ENCODE measurements around the gene TRIO.

TRIO gene

GRCh38 chr5:14186059-14186830 lies 43.1 kb downstream of the TRIO start:
- DNase-seq (ENCODE audit: low read depth): peak; percentile 70

- DNase-seq (ENCODE audit: low read depth): no peak
These were observed 44.0 kb downstream of the TRIO start for GRCh38 chr5:14187157-14187556.

- DNase-seq (ENCODE audit: low read depth): no peak
These were observed 44.5 kb downstream of the TRIO start for GRCh38 chr5:14187660-14188059.

- no peak for DNase-seq (ENCODE audit: low read depth)
These were observed 45.6 kb downstream of the TRIO start for GRCh38 chr5:14188778-14189177.

GRCh38 chr5:14189680-14190079 lies 46.5 kb downstream of the TRIO start:
- DNase-seq (ENCODE audit: low read depth): no peak

- peak; percentile 99 for DNase-seq (ENCODE audit: low read depth)
These were observed 47.3 kb downstream of the TRIO start for GRCh38 chr5:14190194-14191164.

- no peak for DNase-seq (ENCODE audit: low read depth)
These were observed 48.2 kb downstream of the TRIO start for GRCh38 chr5:14191325-14191724.

GRCh38 chr5:14193496-14193895 lies 50.4 kb downstream of the TRIO start:
- DNase-seq (ENCODE audit: low read depth): peak; percentile 67

- no peak for DNase-seq (ENCODE audit: low read depth)
These were observed 52.4 kb downstream of the TRIO start for GRCh38 chr5:14195588-14195987.

GRCh38 chr5:14197056-14197455 lies 53.9 kb downstream of the TRIO start:
- DNase-seq (ENCODE audit: low read depth): no peak

- DNase-seq (ENCODE audit: low read depth): peak; percentile 51
These were observed 56.8 kb downstream of the TRIO start for GRCh38 chr5:14199902-14200301.

- no peak for DNase-seq (ENCODE audit: low read depth)
These were observed 57.3 kb downstream of the TRIO start for GRCh38 chr5:14200312-14200990.

- DNase-seq (ENCODE audit: low read depth): peak; percentile 65
These were observed 58.3 kb downstream of the TRIO start for GRCh38 chr5:14201325-14202045.

- peak; percentile 56 for DNase-seq (ENCODE audit: low read depth)
These were observed 59.3 kb downstream of the TRIO start for GRCh38 chr5:14202462-14202861.

- DNase-seq (ENCODE audit: low read depth): peak; percentile 73
These were observed 61.0 kb downstream of the TRIO start for GRCh38 chr5:14204011-14204670.

- DNase-seq (ENCODE audit: low read depth): peak; percentile 93
These were observed 61.7 kb downstream of the TRIO start for GRCh38 chr5:14204785-14205321.

- peak; percentile 76 for DNase-seq (ENCODE audit: low read depth)
These were observed 63.0 kb downstream of the TRIO start for GRCh38 chr5:14206028-14206725.

- DNase-seq (ENCODE audit: low read depth): peak; percentile 44
These were observed 64.3 kb downstream of the TRIO start for GRCh38 chr5:14207428-14207827.

- peak; percentile 96 for DNase-seq (ENCODE audit: low read depth)
These were observed 65.2 kb downstream of the TRIO start for GRCh38 chr5:14208071-14209021.

All from amniotic epithelial cell (primary cell).